GM13976 (cell line): Measurements from ENCODE around the gene SNRNP70.
A peak's percentile ranks its signal among the peaks of the same experiment; 100 is the strongest.

Experiments used
- DNase-seq: peaks from one replicate; pipeline ENCODE4 v3.0.0; 2012; ENCODE audit warnings: low spot score
- in situ Hi-C: fragments of 300-500 bp; cut with MboI; formaldehyde crosslinking; loops from one replicate; pipeline ENCODE4 v1.12.0; 2022; ENCODE audit warnings: low sequenced_read_pairs, mixed read lengths, inconsistent platforms; ENCODE audit not compliant: unreplicated experiment
- TF ChIP-seq, protein P1 (sequence below): IDR thresholded peaks from 2 replicates; pipeline ENCODE4 v1.5.1; 2012; ENCODE audit warnings: borderline replicate concordance, mild to moderate bottlenecking; ENCODE audit not compliant: insufficient read depth; ENCODE audit errors: extremely low read depth, missing control alignments, control extremely low read depth

The SNRNP70 gene

DNA sequence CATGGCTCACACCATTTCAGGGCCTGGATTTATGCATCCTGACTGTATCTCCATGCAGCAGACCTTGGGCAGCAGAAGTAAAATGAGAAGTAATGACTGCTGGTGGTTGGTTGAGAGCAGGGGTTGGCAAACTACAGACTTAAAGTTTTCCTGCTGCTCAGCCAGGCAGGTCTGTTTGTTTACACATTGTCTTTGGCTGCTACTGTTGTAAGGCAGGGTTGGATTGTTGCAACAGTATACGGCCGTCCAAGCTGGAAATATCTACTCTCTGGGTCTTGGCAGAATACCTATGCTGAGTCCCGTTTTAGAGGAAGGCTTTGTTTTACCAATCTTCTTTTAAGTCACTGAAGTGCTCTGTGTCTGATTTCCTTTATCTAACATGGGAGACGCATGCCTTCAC lies 13.5 kb downstream of the SNRNP70 start:
- TF ChIP-seq, protein P1, sequence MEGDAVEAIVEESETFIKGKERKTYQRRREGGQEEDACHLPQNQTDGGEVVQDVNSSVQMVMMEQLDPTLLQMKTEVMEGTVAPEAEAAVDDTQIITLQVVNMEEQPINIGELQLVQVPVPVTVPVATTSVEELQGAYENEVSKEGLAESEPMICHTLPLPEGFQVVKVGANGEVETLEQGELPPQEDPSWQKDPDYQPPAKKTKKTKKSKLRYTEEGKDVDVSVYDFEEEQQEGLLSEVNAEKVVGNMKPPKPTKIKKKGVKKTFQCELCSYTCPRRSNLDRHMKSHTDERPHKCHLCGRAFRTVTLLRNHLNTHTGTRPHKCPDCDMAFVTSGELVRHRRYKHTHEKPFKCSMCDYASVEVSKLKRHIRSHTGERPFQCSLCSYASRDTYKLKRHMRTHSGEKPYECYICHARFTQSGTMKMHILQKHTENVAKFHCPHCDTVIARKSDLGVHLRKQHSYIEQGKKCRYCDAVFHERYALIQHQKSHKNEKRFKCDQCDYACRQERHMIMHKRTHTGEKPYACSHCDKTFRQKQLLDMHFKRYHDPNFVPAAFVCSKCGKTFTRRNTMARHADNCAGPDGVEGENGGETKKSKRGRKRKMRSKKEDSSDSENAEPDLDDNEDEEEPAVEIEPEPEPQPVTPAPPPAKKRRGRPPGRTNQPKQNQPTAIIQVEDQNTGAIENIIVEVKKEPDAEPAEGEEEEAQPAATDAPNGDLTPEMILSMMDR: no peak
- in situ Hi-C loops: no loop called here
- DNase-seq: no peak

DNA sequence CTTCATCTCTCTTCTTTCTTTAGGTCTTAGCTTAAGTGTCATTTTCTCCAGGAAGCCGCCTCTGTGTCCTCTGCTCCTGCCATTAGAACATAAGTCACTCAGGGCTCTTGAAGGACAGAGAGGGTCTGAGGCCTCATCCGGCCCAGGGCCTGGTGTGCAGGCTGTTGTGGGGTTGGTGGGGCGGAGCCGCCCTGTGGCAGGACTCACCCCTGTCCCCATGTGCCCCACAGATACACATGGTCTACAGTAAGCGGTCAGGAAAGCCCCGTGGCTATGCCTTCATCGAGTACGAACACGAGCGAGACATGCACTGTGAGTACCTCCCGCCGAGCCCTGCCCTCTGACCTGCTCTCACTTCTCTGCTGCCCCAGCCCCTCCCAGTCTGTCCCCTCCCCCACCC lies 15.9 kb downstream of the SNRNP70 start:
- TF ChIP-seq, protein P1: no peak
- no peak for DNase-seq
- in situ Hi-C loops: no loop called here

DNA sequence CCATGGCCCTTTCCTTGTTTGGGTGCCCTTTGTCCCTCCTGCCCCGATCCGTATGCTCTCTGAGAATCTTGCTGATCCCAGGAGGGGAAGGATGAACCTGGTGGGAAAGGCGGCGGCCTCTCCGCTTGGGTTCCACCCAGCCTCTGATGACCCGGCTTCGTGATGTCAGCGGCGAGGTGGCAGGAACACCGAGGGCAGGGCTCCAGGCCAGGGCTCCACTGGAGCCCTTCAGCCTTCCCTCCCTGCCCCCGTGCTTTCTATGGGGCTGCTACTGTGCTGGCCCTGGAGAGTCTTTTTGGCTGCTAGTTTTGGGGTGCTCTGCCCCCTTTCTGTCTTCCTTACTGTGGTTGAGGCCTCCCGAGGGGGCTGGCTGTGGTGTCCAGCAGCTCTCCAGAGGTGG lies 17.1 kb downstream of the SNRNP70 start:
- in situ Hi-C loops: no loop called here
- TF ChIP-seq, protein P1: no peak
- DNase-seq: no peak

DNA sequence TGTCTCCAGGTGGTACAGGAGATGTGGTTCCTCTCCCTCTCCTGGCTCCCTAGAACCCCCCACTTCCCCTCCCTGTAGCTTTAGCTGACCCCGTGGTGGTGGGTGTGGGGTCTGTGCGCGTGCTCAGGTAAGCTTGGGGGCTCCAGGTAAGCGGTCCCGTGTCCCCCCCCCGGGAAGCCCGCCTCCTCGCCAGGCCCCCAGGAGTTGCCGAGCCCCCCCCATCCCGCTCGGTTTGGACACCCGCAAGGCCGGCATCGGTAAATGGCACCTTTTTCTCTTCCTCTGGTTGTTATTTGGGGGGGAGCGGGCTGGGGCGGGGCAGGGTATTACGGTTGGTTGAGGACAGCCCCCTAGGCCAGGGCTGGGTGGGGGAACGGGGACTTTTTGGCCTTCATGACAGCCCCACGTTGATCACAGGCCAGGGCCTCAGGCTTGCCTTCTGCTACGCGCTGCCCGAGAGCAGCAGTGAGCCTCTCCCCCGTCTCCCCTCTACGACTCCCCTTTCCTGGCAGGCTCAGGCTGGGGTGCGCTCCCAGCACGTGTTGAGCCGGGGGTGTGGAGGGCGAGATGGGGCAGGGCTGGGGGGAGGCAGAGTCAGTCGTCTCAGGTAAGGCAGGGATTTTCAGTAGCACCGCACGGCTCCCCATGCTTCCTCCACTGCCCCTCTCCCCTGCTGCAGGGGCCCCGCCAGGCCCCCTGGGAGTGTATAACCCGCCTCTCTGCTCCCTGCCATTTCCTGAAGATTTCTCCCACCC lies 18.3 kb downstream of the SNRNP70 start:
- DNase-seq: no peak
- TF ChIP-seq, protein P1: no peak
- in situ Hi-C loops: no loop called here

DNA sequence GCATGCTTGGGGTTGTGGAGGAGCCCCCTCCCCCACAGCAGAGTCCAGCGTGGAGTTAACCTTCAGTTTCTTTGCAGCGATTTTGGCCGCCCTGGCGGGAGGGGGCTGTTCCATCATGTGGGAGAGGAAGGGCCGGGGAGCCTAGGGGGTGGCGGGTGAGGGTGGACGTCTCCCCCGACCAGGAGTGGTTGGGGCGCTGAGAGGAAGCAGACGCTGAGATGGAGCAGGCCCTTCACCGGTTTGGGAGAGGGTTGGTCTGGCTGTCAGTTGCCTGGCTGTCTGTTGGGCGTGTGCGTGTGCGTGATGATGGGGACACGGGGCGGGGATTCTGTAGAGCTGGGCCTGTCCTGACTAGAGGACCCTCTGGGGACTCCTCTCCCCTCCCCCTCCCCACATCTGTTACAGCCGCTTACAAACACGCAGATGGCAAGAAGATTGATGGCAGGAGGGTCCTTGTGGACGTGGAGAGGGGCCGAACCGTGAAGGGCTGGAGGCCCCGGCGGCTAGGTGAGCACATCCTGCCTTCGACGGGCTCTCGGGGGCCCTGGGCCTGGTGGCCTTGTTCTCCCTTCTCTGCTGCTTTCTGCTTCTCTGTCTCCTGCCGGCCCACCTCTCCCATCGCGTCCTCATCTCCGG lies 19.1 kb downstream of the SNRNP70 start:
- DNase-seq: no peak
- TF ChIP-seq, protein P1: no peak
- in situ Hi-C loops: no loop called here

DNA sequence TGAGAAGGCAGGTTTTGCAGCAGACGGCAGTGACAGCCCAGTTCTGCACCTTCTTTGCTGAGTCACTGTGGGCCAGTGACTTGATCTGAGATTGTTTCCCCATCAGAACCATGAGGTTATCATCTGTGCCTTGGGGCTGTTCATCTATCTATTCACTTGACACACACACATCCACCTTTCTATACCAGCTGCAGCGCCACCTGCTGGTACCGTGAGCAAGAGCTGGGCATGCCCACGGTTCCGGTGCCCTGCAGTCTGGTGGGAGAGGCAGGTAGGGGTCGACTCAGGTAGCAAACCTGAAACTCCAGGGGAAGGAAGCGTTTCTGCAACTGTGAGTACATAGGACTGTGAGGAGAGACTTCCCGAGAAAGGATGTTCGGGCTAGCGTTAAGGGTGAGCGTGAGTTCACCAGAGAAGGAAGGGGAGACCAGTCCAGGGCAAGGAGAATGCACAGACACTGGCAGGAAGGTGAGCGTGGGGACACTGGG lies 21.4 kb downstream of the SNRNP70 start:
- in situ Hi-C loops: no loop called here
- peak; percentile 57 for DNase-seq
- TF ChIP-seq, protein P1: peak; percentile 86
